ENCODE results near the gene MYL5.

Gene MYL5

GRCh38 chr4:712093-712492, 37.8 kb downstream of the MYL5 start (continued):
- TF ChIP-seq ZNF518A (tag by site-specific recombination; conservative IDR thresholded peaks at IDR 0.05; ENCODE audit: low read depth) (no peak), ZIC2 (tag by site-specific recombination; IDR thresholded peaks at IDR 0.05) (no peak), BCL11B (tag by site-specific recombination; IDR thresholded peaks at IDR 0.05; ENCODE audit: low read depth) (no peak), ZBTB44 (tag by site-specific recombination; IDR thresholded peaks at IDR 0.05) (no peak), ZSCAN4 (tag by site-specific recombination; IDR thresholded peaks at IDR 0.05) (no peak), ZNF19 (tag by site-specific recombination; IDR thresholded peaks at IDR 0.05; ENCODE audit: low read depth) (no peak)

GRCh38 chr4:712916-713632, 38.7 kb downstream of the MYL5 start:
- H3K4me1 ChIP-seq (ENCODE audit: control insufficient read depth, insufficient read depth, low read length) = no peaks in the 10 kb centered on the region
- ChIA-PET POLR2A (no interaction called here), CTCF (interaction anchor here (1.4 kb wide), 1 partner anchor 29 kb away, joined by 4 read pairs; no protein-coding TSS in a partner anchor)
- no peaks in the 10 kb centered on the region for H3K9me3 ChIP-seq (ENCODE audit: control insufficient read depth, insufficient read depth, low read depth, low read length)
- TF ChIP-seq ZNF76 (tag by site-specific recombination; IDR thresholded peaks at IDR 0.05; ENCODE audit: borderline replicate concordance, low read depth) (peak; percentile 79), ZBTB26 (tag by site-specific recombination; optimal IDR thresholded peaks at IDR 0.05) (no peak), ZSCAN16 (tag by site-specific recombination; IDR thresholded peaks at IDR 0.05) (no peak), ZNF830 (tag by site-specific recombination; IDR thresholded peaks at IDR 0.05; ENCODE audit: low read depth) (no peak), ZNF639 (tag by site-specific recombination; IDR thresholded peaks at IDR 0.05) (no peak), ZNF155 (tag by site-specific recombination; IDR thresholded peaks at IDR 0.05) (no peak), ZNF248 (tag by site-specific recombination; IDR thresholded peaks at IDR 0.05) (no peak), ZNF26 (tag by site-specific recombination; IDR thresholded peaks at IDR 0.05) (no peak), ZNF112 (tag by site-specific recombination; IDR thresholded peaks at IDR 0.05) (no peak), GLIS1 (tag by site-specific recombination; IDR thresholded peaks at IDR 0.05) (peak; percentile 52), ZNF394 (tag by site-specific recombination; IDR thresholded peaks at IDR 0.05; ENCODE audit: borderline replicate concordance) (no peak), ZIC2 (tag by site-specific recombination; IDR thresholded peaks at IDR 0.05) (no peak)
- H3K36me3 ChIP-seq (ENCODE audit: control insufficient read depth in 2 of 2, insufficient read depth in 1 of 2, low read length in 2 of 2) = peaks cover 0 to 40% of the 10 kb centered on the region in 2 experiments; a peak in 1 of 3 replicates
- H3K4me3 ChIP-seq (ENCODE audit: low read depth, low read length) = no peak overlapping the region
- no peak overlapping the region for H3K27ac ChIP-seq (ENCODE audit: extremely low read depth, low read depth, low read length)

Measured in HEK293 (cell line).